Measurements from ENCODE around the gene FAM149B1.
"Not testable (repeated sequence)": the region's sequence is repeated elsewhere in the genome, so short reads cannot be mapped to it uniquely, and the experiment has no call there.

FAM149B1 gene

DNA sequence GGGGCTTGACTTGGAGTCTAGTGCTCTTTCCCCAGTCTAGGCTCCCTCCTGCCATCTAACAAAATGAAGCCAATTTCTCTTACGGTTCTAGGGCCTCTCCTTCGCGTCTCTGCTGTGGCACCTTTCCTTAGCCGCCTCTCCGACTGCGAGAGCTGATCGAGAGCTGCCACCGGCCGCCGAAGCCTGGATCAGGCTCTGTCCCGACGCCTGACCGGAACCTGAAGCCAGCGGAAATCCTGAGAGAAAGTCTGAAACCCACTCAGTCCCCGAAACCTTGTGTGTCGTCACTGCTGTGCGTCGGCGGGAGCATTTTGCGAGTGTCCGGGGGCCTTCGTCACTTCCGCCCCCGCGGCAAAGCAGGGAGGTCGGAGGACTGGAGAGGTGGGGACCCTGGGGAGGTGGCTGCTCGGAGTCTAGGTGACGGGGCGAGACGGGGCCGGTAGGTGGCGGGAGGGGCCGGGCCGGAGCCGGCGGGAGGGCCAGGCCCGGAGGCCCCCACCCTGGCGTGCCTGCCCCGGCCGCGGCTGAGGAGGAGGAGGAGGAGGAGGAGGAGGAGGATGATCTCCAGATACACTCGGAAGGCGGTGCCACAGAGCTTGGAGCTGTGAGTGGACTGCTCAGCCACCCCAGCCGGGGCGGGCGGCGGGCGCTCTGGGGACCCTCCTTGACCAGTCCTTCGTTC lies at the start of gene FAM149B1, which contains the start of gene ECD:
TSS of gene FAM149B1 (plus strand) at position 337 of the 682 bp plus-strand sequence. CDS start at position 558, 221 bp downstream.
TSS of gene ECD (minus strand) at position 226 of the 682 bp plus-strand sequence. CDS start 4,071 bp downstream, outside the sequence.
- peak; percentile 80 for DNase-seq

- DNase-seq = no peak
Observed at GRCh38 chr10:73119457-73119856, 48.5 kb upstream of the FAM149B1 start.

DNA sequence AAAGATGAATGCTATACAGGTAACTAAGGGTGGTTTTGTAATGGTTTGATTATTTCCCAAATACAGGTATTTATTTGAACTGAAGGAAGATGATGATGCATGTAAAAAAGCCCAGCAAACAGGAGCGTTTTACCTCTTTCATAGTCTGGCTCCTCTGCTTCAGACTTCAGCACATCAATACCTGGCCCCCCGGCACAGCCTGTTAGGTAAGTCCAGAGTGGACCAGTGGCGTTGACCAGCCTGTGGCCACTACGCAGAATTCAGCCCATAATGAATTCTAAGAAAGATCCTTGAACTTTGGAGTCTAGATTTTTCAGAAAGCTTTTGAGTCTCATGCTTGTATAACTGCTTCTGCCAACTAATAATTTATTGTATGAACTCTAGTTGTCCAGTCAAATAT lies 48.0 kb upstream of the FAM149B1 start:
- DNase-seq = no peak

DNA sequence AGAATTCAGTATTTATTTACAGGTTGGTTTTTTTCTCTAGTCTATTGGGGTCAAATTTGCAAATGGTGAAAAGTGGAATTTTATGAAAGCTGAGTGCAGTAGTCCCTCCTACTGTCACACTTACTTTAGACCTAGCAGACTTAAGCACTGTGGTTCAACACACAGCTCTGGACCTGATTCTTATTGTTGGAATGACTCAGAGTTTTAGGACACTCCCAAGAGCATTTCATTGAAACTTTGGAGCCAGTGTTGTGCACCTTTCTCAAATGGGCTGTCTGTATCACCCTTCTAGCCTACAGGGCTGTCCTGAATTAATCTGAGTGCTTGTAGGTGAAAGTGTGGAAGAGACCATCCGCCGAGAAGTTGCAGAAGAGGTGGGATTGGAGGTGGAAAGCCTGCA lies 41.6 kb upstream of the FAM149B1 start:
- no peak for DNase-seq

DNA sequence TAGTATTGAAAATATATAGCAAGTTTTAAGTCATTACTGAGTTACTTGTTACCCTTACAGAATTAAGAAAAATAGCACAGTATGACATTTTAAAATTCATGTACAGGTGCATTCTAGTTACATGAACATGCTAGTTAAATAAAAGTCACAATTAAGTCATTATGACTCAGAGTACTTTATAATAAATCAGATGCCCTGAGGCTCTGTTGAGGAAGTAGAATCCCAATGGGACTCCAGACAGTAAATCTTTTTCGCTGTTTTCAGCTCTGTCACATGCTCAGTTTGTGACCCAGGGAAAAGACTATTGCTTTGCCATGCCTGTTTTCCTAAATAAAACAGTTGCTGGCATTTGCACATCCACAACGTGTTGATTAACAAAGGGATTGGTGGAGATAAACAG lies 36.6 kb upstream of the FAM149B1 start:
- no peak for DNase-seq

- no peak for DNase-seq
Observed at GRCh38 chr10:73131913-73132686, 35.8 kb upstream of the FAM149B1 start.

DNA sequence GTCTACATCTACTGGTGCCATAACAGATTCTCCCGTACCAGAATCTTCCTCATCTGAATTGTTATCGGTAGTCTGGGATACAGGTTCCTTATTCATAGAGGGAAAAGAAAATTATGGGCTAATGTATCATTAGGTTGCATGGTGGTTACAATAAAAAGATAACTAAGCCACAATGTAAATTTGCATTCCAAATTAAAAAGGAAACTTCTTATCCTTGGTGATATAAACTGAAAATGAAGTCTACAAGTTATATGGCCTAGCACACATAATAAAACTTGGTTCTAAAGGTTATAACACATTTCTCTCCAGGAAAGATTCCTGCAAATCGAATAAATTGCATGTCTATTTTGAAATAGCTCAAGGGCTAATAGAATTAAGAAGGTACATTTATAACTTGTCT lies 33.2 kb upstream of the FAM149B1 start:
- DNase-seq = no peak

GRCh38 chr10:73136627-73137026 lies 31.3 kb upstream of the FAM149B1 start:
- DNase-seq = no peak

DNA sequence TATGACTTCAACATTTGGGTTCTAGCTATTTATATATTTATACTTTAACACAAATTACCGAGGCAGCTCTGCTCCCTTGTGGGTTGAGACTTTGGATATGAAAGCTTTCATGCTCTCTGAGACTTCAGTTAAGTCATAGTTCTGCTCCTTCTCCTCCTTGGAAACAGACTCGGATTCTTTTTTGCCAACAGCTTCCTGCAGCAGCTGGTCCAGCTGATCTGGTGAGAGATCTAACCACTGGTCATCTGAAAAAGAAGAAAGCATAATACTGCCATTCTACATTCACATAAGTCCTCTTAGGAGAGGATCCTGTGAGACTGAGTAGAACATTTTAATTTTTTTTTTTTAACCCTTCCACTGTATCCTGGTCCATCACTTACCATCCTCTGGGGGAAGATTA lies 28.7 kb upstream of the FAM149B1 start:
- no peak for DNase-seq

DNA sequence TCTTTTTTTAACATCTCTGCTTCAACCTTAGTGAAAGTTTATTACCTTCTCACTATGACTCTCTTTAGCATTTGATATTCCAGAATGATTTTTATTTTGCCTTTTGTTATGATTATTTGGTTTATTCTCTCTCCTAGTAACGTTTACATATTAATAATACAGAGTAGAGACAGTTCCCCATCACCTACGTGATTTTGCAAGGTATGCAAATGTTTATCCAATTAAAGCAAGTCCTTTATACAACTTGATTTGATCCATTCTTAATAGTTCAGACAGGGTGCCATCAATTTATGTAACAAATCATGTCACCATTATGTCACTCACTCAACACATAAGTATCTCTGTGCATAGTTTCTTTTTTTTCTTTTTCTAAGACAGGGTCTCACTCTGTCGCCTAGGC lies 26.3 kb upstream of the FAM149B1 start:
- no peak for DNase-seq

- DNase-seq = not testable (repeated sequence)
Observed at GRCh38 chr10:73150633-73151413, 17.1 kb upstream of the FAM149B1 start.

GRCh38 chr10:73152009-73152408 lies 15.9 kb upstream of the FAM149B1 start:
- DNase-seq = no peak

- DNase-seq = no peak
Observed at GRCh38 chr10:73156054-73156453, 11.9 kb upstream of the FAM149B1 start.

- peak; percentile 0 for DNase-seq
Observed at GRCh38 chr10:73159038-73159648, 8.8 kb upstream of the FAM149B1 start.

DNA sequence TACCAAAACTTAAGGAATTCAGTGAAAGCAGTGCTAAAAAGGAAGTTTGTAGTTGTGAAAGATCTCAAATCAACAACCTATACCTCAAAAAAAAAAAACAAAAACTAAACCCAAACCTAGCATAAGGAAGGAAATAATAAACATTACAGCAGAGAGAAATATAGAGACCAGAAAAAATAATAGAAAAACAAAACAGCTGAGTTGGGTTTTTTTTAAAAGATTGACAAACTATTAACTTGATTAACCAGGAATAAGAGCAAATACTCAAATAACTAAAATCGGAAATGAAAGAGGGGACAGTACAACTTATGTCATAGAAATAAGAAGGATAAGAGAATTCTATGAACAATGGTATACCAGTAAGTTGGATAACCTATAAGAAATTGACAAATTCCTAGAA lies 6.8 kb upstream of the FAM149B1 start:
- no peak for DNase-seq

- no peak for DNase-seq
Observed at GRCh38 chr10:73161662-73162061, 6.3 kb upstream of the FAM149B1 start.

- DNase-seq = no peak
Observed at GRCh38 chr10:73163096-73163495, 4.8 kb upstream of the FAM149B1 start.

DNA sequence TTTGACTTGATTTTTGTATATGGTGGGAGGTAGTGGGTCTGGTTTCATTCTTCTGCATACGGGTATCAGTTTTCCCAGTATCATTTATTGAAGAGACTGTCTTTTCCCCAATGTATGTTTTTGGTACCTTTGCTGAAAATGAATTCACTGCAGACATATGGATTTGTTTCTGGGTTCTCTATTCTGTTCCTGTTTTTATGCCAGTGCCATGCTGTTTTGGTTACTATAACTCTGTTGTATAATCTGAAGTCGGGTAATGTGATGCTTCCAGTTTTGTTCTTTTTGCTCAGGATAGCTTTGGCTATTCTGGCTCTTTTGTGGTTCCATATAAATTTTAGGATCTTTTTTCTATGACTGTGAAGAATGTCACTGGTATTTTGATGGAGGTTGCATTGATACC lies 947 bp upstream of the FAM149B1 start:
- no peak for DNase-seq

GRCh38 chr10:73167458-73167782 lies 499 bp upstream of the FAM149B1 start:
- DNase-seq = no peak

DNA sequence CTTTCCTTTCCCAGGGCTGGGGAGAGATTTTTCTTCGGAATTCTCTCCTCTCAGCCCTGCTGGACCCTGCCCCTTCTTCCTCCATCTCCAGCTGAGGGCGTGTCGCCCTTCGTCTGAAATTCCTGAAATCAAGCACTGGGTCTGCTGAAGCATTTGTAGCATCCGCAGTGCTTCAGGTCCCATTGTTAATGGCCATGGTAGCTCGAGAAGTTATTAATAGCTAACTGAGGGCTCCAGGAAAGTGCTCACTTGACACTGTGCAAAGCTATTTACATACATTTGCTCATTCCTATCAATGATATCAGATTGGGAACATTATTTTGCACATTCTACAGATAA lies 515 bp downstream of the FAM149B1 start:
- no peak for DNase-seq

GRCh38 chr10:73169320-73169719 lies 1.4 kb downstream of the FAM149B1 start:
- no peak for DNase-seq

GRCh38 chr10:73172867-73173266 lies 4.9 kb downstream of the FAM149B1 start:
- no peak for DNase-seq

- DNase-seq = no peak
Observed at GRCh38 chr10:73174148-73174925, 6.4 kb downstream of the FAM149B1 start.
